GM21390 (cell line): ENCODE data around the gene NACC1.

ENCODE experiments used
- ATAC-seq: cut with Tn5 transposase; IDR thresholded peaks from one replicate; pipeline ENCODE4 v1.9.1; 2021; ENCODE audit not compliant: unreplicated experiment

The NACC1 gene

GRCh38 chr19:13099073-13099999, 18.7 kb upstream of the NACC1 start:
- no peak for ATAC-seq

GRCh38 chr19:13100031-13100588, 18.0 kb upstream of the NACC1 start:
- no peak for ATAC-seq

- no peak for ATAC-seq
These were observed 17.0 kb upstream of the NACC1 start for GRCh38 chr19:13100841-13101589.

GRCh38 chr19:13101590-13102415, 16.3 kb upstream of the NACC1 start:
- no peak for ATAC-seq

- ATAC-seq = no peak
These were observed 15.7 kb upstream of the NACC1 start for GRCh38 chr19:13102416-13102665.

GRCh38 chr19:13102666-13103580, 15.1 kb upstream of the NACC1 start, which contains the start of gene LYL1:
Gene LYL1 (minus strand): TSS chr19:13102858. CDS start chr19:13101171, 1,687 bp downstream.
- no peak for ATAC-seq

GRCh38 chr19:13103581-13104359, 14.3 kb upstream of the NACC1 start:
- no peak for ATAC-seq

- ATAC-seq = no peak
These were observed 13.7 kb upstream of the NACC1 start for GRCh38 chr19:13104360-13104847.

- ATAC-seq = no peak
These were observed 13.0 kb upstream of the NACC1 start for GRCh38 chr19:13104848-13105711.

- no peak for ATAC-seq
These were observed 8.5 kb upstream of the NACC1 start for GRCh38 chr19:13109361-13110098.

- no peak for ATAC-seq
These were observed 7.9 kb upstream of the NACC1 start for GRCh38 chr19:13110099-13110610.

GRCh38 chr19:13112555-13112954, 5.5 kb upstream of the NACC1 start:
- no peak for ATAC-seq

- ATAC-seq = no peak
These were observed 2.2 kb upstream of the NACC1 start for GRCh38 chr19:13115936-13116281.

- ATAC-seq = no peak
These were observed 1.5 kb upstream of the NACC1 start, which contains the start of gene TRMT1 for GRCh38 chr19:13116282-13117175. Gene TRMT1 (minus strand): TSS chr19:13116740. CDS start chr19:13116399, 341 bp downstream.

- ATAC-seq = no peak
These were observed 790 bp upstream of the NACC1 start for GRCh38 chr19:13117176-13117771.
